GM19397 (cell line): ENCODE results near the gene THSD7B.

Source experiments
- ATAC-seq: cut with Tn5 transposase; IDR thresholded peaks from one replicate; pipeline ENCODE4 v1.9.1; 2021; ENCODE audit warnings: mild to moderate bottlenecking, moderate library complexity; ENCODE audit not compliant: unreplicated experiment

Gene THSD7B

GRCh38 chr2:137190411-137191195 is 425.3 kb downstream of the THSD7B start:
- ATAC-seq = no peak

GRCh38 chr2:137192366-137193310 is 427.3 kb downstream of the THSD7B start:
- ATAC-seq = no peak

GRCh38 chr2:137193401-137193800 is 428.1 kb downstream of the THSD7B start:
- no peak for ATAC-seq

- no peak for ATAC-seq
Measured at GRCh38 chr2:137194111-137194510, 428.8 kb downstream of the THSD7B start.

- ATAC-seq = no peak
Measured at GRCh38 chr2:137199751-137200150, 434.4 kb downstream of the THSD7B start.

- no peak for ATAC-seq
Measured at GRCh38 chr2:137202318-137202717, 437.0 kb downstream of the THSD7B start.

- no peak for ATAC-seq
Measured at GRCh38 chr2:137205324-137205723, 440.0 kb downstream of the THSD7B start.

- ATAC-seq = no peak
Measured at GRCh38 chr2:137206069-137206468, 440.7 kb downstream of the THSD7B start.

GRCh38 chr2:137207030-137207429 is 441.7 kb downstream of the THSD7B start:
- no peak for ATAC-seq

- no peak for ATAC-seq
Measured at GRCh38 chr2:137208431-137208891, 443.1 kb downstream of the THSD7B start.

GRCh38 chr2:137210039-137210438 is 444.7 kb downstream of the THSD7B start:
- ATAC-seq = no peak

GRCh38 chr2:137211761-137212160 is 446.4 kb downstream of the THSD7B start:
- no peak for ATAC-seq

GRCh38 chr2:137220438-137220993 is 455.2 kb downstream of the THSD7B start:
- ATAC-seq = no peak

- ATAC-seq = no peak
Measured at GRCh38 chr2:137221797-137222492, 456.6 kb downstream of the THSD7B start.

GRCh38 chr2:137223722-137224121 is 458.4 kb downstream of the THSD7B start:
- ATAC-seq = no peak

- ATAC-seq = no peak
Measured at GRCh38 chr2:137228566-137228965, 463.2 kb downstream of the THSD7B start.

- ATAC-seq = no peak
Measured at GRCh38 chr2:137229834-137230233, 464.5 kb downstream of the THSD7B start.

GRCh38 chr2:137231628-137232027 is 466.3 kb downstream of the THSD7B start:
- ATAC-seq = no peak

- no peak for ATAC-seq
Measured at GRCh38 chr2:137232076-137232475, 466.7 kb downstream of the THSD7B start.

GRCh38 chr2:137233091-137233490 is 467.7 kb downstream of the THSD7B start:
- ATAC-seq = no peak

GRCh38 chr2:137237055-137237454 is 471.7 kb downstream of the THSD7B start:
- ATAC-seq = no peak
